D721Med (cell line): ENCODE measurements around the gene RAB40A.
"Not testable (repeated sequence)": the region's sequence is repeated elsewhere in the genome, so short reads cannot be mapped to it uniquely, and the experiment has no call there.

Experiments used
- DNase-seq: peaks from one replicate; pipeline ENCODE4 v3.0.0; 2011; ENCODE audit warnings: low spot score; ENCODE audit not compliant: insufficient read length
- FAIRE-seq: peaks from 2 replicates; lab custom pipeline; 2011; peaks lifted over from hg19 to GRCh38; lab: Jason Lieb, UNC
- CTCF ChIP-seq: IDR thresholded peaks from 2 replicates; pipeline ENCODE4 v1.5.1; 2012; ENCODE audit warnings: mild to moderate bottlenecking, control low read depth; ENCODE audit not compliant: insufficient read depth; ENCODE audit errors: missing control alignments

The RAB40A gene

DNA sequence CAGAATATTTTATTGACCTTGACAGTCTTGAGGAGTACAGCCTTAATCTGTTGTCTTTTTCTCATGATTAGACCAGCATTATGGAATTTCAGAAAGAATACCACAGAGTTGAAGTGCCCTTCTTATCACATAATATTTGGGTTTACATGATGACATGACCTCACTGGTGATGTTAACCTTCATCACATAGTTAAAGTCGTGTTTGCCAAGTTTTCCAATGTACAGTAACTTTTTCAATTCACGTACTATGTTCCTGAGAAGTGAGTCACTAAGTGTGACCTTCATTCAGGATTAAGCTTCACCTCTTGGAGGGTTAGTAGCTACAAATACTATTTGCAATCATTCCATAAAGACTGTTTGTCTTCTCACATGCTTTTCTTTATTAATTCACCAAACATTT is 52.1 kb downstream of the RAB40A start:
- FAIRE-seq, result no peak
- DNase-seq, result no peak
- no peak for TF ChIP-seq CTCF

- DNase-seq (peak; percentile 10), FAIRE-seq (peak; percentile 38)
- TF ChIP-seq CTCF, result peak; percentile 64
Observed at GRCh38 chrX:103464774-103465117, 54.5 kb downstream of the RAB40A start.

GRCh38 chrX:103464072-103464773 is 55.1 kb downstream of the RAB40A start:
- no peak for DNase-seq
- no peak for FAIRE-seq
- peak; percentile 4 for TF ChIP-seq CTCF

DNA sequence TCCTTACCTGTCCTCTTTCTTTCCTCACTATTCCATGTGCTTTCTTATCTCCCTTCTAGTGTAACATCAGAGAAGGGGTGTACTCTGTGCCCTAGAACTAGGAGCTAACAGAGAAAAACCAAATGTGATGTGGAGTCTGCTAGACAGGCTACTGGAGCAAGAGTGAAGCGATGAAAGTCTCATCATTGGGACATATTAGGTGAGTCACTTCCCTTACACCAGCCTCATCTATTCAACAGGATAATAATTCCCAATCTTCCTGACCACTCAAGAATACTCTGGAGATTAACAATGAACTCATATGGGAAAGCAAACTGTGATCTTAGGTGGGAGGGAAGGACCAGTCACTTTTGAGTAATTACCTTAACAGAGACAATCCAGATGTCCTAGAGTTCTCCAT is 58.1 kb downstream of the RAB40A start:
- DNase-seq (no peak), FAIRE-seq (no peak)
- TF ChIP-seq CTCF, result no peak

- not testable (repeated sequence) for FAIRE-seq, DNase-seq
Observed at GRCh38 chrX:103460001-103460755, 59.1 kb downstream of the RAB40A start.

GRCh38 chrX:103453655-103454054 is 65.6 kb downstream of the RAB40A start:
- DNase-seq (no peak), FAIRE-seq (no peak)
- no peak for TF ChIP-seq CTCF
